SU-DHL-6 (cell line): ENCODE measurements around the gene PCCB.
"Not testable (repeated sequence)": the region's sequence is repeated elsewhere in the genome, so short reads cannot be mapped to it uniquely, and the experiment has no call there.

Experiments
- H2AFZ ChIP-seq: fragments of 200-600 bp; sonication (generic); 2 replicates; pipeline ENCODE4 v1.6.1; 2014; ENCODE audit warnings: low read depth, mild to moderate bottlenecking, moderate library complexity, mixed read lengths, antibody characterized with exemption, low read length; ENCODE audit not compliant: severe bottlenecking
- H3F3A ChIP-seq: fragments of 200-600 bp; shearing (Covaris generic); 2 replicates; pipeline ENCODE4 v1.6.0; 2016; ENCODE audit warnings: antibody characterized with exemption, mild to moderate bottlenecking; ENCODE audit not compliant: insufficient read depth
- H3K27ac ChIP-seq: fragments of 200-600 bp; sonication (generic); 2 replicates; pipeline ENCODE4 v1.5.1; 2016; ENCODE audit warnings: low read depth, mild to moderate bottlenecking, low read length, moderate library complexity, mixed read lengths
- H3K27me3 ChIP-seq: fragments of 200-600 bp; sonication (generic), shearing (Covaris generic); 2 replicates; pipeline ENCODE4 v1.6.0; 2014; ENCODE audit warnings: mild to moderate bottlenecking, low read length
- H3K36me3 ChIP-seq: fragments of 200-600 bp; sonication (generic); 2 replicates; pipeline ENCODE4 v1.6.1; 2014; ENCODE audit warnings: mild to moderate bottlenecking, low read length, mixed read lengths
- H3K4me2 ChIP-seq: fragments of 300-600, 200-600 bp; shearing (Covaris generic), sonication (generic); 2 replicates; pipeline ENCODE4 v1.6.0; 2014; ENCODE audit warnings: low read length, low read depth, mild to moderate bottlenecking; ENCODE audit not compliant: poor library complexity, severe bottlenecking
- H3K4me3 ChIP-seq: fragments of 200-600 bp; sonication (generic); 2 replicates; pipeline ENCODE4 v1.5.1; 2014; ENCODE audit warnings: antibody characterized with exemption, low read length, mild to moderate bottlenecking, mixed read lengths; ENCODE audit not compliant: insufficient read depth, poor library complexity, severe bottlenecking
- H3K79me2 ChIP-seq: fragments of 200-600 bp; sonication (generic); 2 replicates; pipeline ENCODE4 v1.6.1; 2014; ENCODE audit warnings: mild to moderate bottlenecking, low read length, moderate library complexity; ENCODE audit not compliant: insufficient read depth
- H3K9ac ChIP-seq: fragments of 200-600 bp; sonication (generic); 2 replicates; pipeline ENCODE4 v1.7.0; 2014; ENCODE audit warnings: mild to moderate bottlenecking, low read length
- H3K9me2 ChIP-seq: fragments of 200-600 bp; sonication (generic); replicated peaks from 2 replicates; pipeline ENCODE4 v1.6.1; 2014; ENCODE audit warnings: low read length; ENCODE audit not compliant: insufficient read depth
- H3K9me3 ChIP-seq: fragments of 200-600 bp; sonication (generic); 2 replicates; pipeline ENCODE4 v1.6.1; 2014; ENCODE audit warnings: low read length, mixed read lengths; ENCODE audit not compliant: insufficient read depth
- H4K20me1 ChIP-seq: fragments of 200-600 bp; sonication (generic); 2 replicates; pipeline ENCODE4 v1.6.1; 2014; ENCODE audit warnings: low read depth, mild to moderate bottlenecking, antibody characterized with exemption, low read length, moderate library complexity, mixed read lengths
- CTCF ChIP-seq: fragments of 200-600 bp; sonication (generic); IDR thresholded peaks from one replicate; pipeline ENCODE4 v1.5.1; 2017; ENCODE audit warnings: antibody characterized with exemption, mild to moderate bottlenecking, low read length, moderate library complexity; ENCODE audit not compliant: insufficient read depth, poor library complexity, severe bottlenecking
- EZH2phosphoT487 ChIP-seq: fragments of 200-600 bp; sonication (generic), shearing (Covaris generic); conservative IDR thresholded peaks from 2 replicates; pipeline ENCODE4 v1.6.1; 2018; ENCODE audit warnings: mild to moderate bottlenecking, antibody characterized with exemption, low read length, moderate library complexity, mixed read lengths

Gene PCCB

GRCh38 chr3:136263251-136263650, 13.1 kb downstream of the PCCB start:
- TF ChIP-seq EZH2phosphoT487 (no peak), CTCF (no peak)
- no peak overlapping the region for H3K9ac ChIP-seq
- H3F3A ChIP-seq = no peaks in the 10 kb centered on the region
- no peaks in the 10 kb centered on the region for H3K27me3 ChIP-seq
- H3K27ac ChIP-seq = no peak overlapping the region
- no peaks in the 10 kb centered on the region for H3K9me2 ChIP-seq
- H2AFZ ChIP-seq = no peak overlapping the region
- H3K4me3 ChIP-seq = no peak overlapping the region
- H3K79me2 ChIP-seq = no peaks in the 10 kb centered on the region
- H3K9me3 ChIP-seq = no peaks in the 10 kb centered on the region
- peaks cover 3% of the 10 kb centered on the region; the same call in 1 of the 2 replicates for H3K36me3 ChIP-seq
- H3K4me2 ChIP-seq = no peak overlapping the region
- H4K20me1 ChIP-seq = no peaks in the 10 kb centered on the region

- not testable (repeated sequence) for H3K4me3 ChIP-seq, H3F3A ChIP-seq, H2AFZ ChIP-seq, H3K79me2 ChIP-seq, H3K9me3 ChIP-seq, H3K9me2 ChIP-seq, H3K36me3 ChIP-seq, H4K20me1 ChIP-seq, H3K27me3 ChIP-seq, H3K9ac ChIP-seq, H3K4me2 ChIP-seq, H3K27ac ChIP-seq
These were observed 16.5 kb downstream of the PCCB start for GRCh38 chr3:136266468-136267125.

GRCh38 chr3:136267235-136267634, 17.1 kb downstream of the PCCB start:
- no peaks in the 10 kb centered on the region for H3K27me3 ChIP-seq
- no peak overlapping the region for H3K9ac ChIP-seq
- no peaks in the 10 kb centered on the region for H3K36me3 ChIP-seq
- no peaks in the 10 kb centered on the region for H3K9me2 ChIP-seq
- no peaks in the 10 kb centered on the region for H3K9me3 ChIP-seq
- no peak overlapping the region for H3K27ac ChIP-seq
- no peaks in the 10 kb centered on the region for H4K20me1 ChIP-seq
- no peak overlapping the region for H3K4me2 ChIP-seq
- no peaks in the 10 kb centered on the region; the same call in 1 of the 2 replicates for H3K79me2 ChIP-seq
- H3F3A ChIP-seq = no peaks in the 10 kb centered on the region
- H2AFZ ChIP-seq = no peak overlapping the region
- no peak for TF ChIP-seq CTCF
- TF ChIP-seq EZH2phosphoT487 = no peak
- H3K4me3 ChIP-seq = no peak overlapping the region

GRCh38 chr3:136270179-136270578, 20.0 kb downstream of the PCCB start:
- H3K4me2 ChIP-seq = no peak overlapping the region
- H3K9me3 ChIP-seq = no peaks in the 10 kb centered on the region
- no peaks in the 10 kb centered on the region for H3K9me2 ChIP-seq
- no peaks in the 10 kb centered on the region; the same call in 1 of the 2 replicates for H3K79me2 ChIP-seq
- no peak overlapping the region for H3K27ac ChIP-seq
- H2AFZ ChIP-seq = no peak overlapping the region
- H3K27me3 ChIP-seq = no peaks in the 10 kb centered on the region
- no peak overlapping the region for H3K4me3 ChIP-seq
- no peaks in the 10 kb centered on the region for H4K20me1 ChIP-seq
- H3K36me3 ChIP-seq = no peaks in the 10 kb centered on the region
- H3F3A ChIP-seq = no peaks in the 10 kb centered on the region
- no peak overlapping the region for H3K9ac ChIP-seq
- TF ChIP-seq CTCF (no peak), EZH2phosphoT487 (no peak)

- not testable (repeated sequence) for H3K9ac ChIP-seq, H2AFZ ChIP-seq, H3K9me3 ChIP-seq, H3K9me2 ChIP-seq, H3K79me2 ChIP-seq, H3K27ac ChIP-seq, H3K4me3 ChIP-seq, H3F3A ChIP-seq, H3K36me3 ChIP-seq, H3K27me3 ChIP-seq, H3K4me2 ChIP-seq, H4K20me1 ChIP-seq
These were observed 21.5 kb downstream of the PCCB start for GRCh38 chr3:136271626-136272025.
